ENCODE results near the gene AIF1L. TPM values are rescaled to one million over a fixed set of nuclear protein-coding genes. Genes with fewer than 3 reads are reported as not detected.

The AIF1L gene
- total RNA-seq: 1 to 10 TPM in 1 of 2 donors, under 1 TPM in 1; 0.93 to 1.8 TPM
- polyA plus RNA-seq: 1 to 10 TPM in 1 of 2 donors, under 1 TPM in 1; 0.61 to 1.4 TPM

DNA sequence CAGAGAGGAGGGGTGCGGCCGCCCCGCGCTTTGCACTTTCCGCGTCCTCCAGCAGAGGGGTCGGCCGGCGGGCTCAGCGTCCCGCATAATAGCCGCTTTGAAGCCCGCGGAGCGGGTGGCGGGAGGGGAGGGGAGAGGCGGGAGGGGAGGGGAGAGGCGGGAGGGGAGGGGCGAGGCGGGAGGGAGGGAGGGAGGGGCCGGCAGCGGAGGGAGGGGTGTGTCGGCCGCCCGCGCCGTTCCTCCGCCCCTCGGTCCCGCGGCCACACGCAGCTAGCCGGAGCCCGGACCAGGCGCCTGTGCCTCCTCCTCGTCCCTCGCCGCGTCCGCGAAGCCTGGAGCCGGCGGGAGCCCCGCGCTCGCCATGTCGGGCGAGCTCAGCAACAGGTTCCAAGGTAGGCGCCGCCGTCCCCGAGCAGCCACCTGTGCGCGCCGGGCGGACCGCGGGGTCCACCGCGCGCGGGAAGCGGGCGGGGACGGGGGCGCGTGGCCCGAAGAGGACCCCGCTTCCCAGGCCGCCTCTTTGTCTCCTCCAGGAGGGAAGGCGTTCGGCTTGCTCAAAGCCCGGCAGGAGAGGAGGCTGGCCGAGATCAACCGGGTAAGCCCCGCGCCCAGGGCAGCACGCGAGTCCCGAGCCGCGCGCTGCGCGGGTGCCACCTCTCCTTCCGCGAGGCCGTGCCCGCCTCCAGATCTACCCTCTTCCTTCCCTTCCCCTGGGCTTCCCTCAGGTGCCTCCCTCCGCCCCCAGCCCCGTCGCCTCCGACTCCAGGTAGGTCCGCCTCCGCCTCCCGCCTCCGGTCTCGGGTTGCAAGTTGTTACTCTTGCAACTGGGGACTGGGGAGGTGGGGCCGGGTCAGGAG lies at the start of gene AIF1L:
AIF1L (plus strand) TSS at position 263 of the 857 bp plus-strand sequence; CDS start at position 362, 99 bp downstream.
- Histone ChIP-seq H3K4me3 (ENCODE audit: low read depth in 1 of 3, low read length in 3 of 3) (peak within 1 kb of the TSS in 2 of 3 donors; percentile 17 to 45), H3K4me1 (ENCODE audit: control insufficient read depth in 4 of 4, insufficient read depth in 4 of 4, low read length in 3 of 4) (peaks cover 4 to 10% (median 6%) of the 10 kb centered on the region in 4 donors), H3K36me3 (ENCODE audit: control insufficient read depth in 4 of 4, insufficient read depth in 3 of 4, low read depth in 1 of 4, low read length in 3 of 4) (no peaks in the 10 kb centered on the region), H3K27ac (ENCODE audit: low read depth in 1 of 2, low read length in 2 of 2) (no peak within 1 kb of the TSS), H3K27me3 (ENCODE audit: control insufficient read depth in 4 of 4, insufficient read depth in 4 of 4, low read length in 3 of 4) (peaks cover 0 to 6% (median 3%) of the 10 kb centered on the region in 4 donors), H3K9ac (ENCODE audit: low read depth in 1 of 2, low read length in 2 of 2) (no peak within 1 kb of the TSS), H3K9me3 (ENCODE audit: control insufficient read depth in 4 of 4, low read length in 3 of 4) (no peaks in the 10 kb centered on the region)
- whole genome bisulfite sequencing: 2% methylated on average over 93 of the region's 99 CpGs
- TF ChIP-seq, protein P1, sequence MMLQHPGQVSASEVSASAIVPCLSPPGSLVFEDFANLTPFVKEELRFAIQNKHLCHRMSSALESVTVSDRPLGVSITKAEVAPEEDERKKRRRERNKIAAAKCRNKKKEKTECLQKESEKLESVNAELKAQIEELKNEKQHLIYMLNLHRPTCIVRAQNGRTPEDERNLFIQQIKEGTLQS (IDR thresholded peaks at IDR 0.05): no peak
- TF ChIP-seq FOXA1 (IDR thresholded peaks at IDR 0.05): no peak
- no peak for TF ChIP-seq HNF4G (IDR thresholded peaks at IDR 0.05)
- no peak for TF ChIP-seq SP1 (IDR thresholded peaks at IDR 0.05)
- no peak for TF ChIP-seq NR2F2 (IDR thresholded peaks at IDR 0.05)
- no peak for TF ChIP-seq RXRA (IDR thresholded peaks at IDR 0.05)
- no peak for TF ChIP-seq GABPA (IDR thresholded peaks at IDR 0.05 in 1 of 2, conservative IDR thresholded peaks at IDR 0.05 in 1 of 2)
- TF ChIP-seq EGR1 (IDR thresholded peaks at IDR 0.05; ENCODE audit: low read depth in 2 of 2): no peak
- TF ChIP-seq, protein P2, sequence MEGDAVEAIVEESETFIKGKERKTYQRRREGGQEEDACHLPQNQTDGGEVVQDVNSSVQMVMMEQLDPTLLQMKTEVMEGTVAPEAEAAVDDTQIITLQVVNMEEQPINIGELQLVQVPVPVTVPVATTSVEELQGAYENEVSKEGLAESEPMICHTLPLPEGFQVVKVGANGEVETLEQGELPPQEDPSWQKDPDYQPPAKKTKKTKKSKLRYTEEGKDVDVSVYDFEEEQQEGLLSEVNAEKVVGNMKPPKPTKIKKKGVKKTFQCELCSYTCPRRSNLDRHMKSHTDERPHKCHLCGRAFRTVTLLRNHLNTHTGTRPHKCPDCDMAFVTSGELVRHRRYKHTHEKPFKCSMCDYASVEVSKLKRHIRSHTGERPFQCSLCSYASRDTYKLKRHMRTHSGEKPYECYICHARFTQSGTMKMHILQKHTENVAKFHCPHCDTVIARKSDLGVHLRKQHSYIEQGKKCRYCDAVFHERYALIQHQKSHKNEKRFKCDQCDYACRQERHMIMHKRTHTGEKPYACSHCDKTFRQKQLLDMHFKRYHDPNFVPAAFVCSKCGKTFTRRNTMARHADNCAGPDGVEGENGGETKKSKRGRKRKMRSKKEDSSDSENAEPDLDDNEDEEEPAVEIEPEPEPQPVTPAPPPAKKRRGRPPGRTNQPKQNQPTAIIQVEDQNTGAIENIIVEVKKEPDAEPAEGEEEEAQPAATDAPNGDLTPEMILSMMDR (IDR thresholded peaks at IDR 0.05; ENCODE audit: low read depth, low read length, missing input control): no peak
- peak; percentile 40 for DNase-seq (ENCODE audit: low spot score)

DNA sequence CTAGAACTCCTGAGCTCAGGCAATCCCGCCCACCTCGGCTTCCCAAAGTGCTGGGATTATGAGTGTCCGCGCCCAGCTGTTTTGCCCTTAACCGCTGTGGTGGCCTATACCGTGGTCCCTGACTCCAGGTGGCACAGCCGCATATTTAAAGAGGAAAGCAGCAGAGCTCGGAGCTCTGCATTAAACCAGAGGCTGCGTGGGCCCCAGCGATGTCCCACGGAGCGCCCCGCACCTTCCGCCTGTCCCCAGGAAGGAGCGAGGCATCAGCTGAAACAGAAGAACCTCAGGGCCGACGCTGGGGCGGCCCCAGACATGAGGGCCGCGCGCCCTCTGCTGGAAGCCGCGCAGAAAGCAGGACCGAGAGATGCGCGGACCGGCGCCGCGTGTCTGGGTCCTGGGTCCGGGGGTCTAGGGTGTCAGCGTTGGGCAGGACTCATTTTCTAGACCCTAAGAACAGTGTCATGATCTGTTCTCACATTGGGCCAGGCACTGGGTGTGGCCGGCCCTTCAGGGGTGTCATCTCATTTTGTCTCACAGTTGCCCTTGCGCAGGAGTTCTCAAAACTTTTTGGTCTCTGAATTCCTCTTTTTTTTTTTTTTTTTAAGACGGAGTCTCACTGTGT lies 49.6 kb upstream of the AIF1L start:
- DNase-seq (ENCODE audit: low spot score): peak; percentile 76
- no peak overlapping the region for H3K4me3 ChIP-seq (ENCODE audit: low read depth in 1 of 3, low read length in 3 of 3)
- H3K27ac ChIP-seq (ENCODE audit: low read depth in 1 of 2, low read length in 2 of 2): no peak overlapping the region
- WGBS: 17% methylated on average over 34 of the region's 35 CpGs
- no peak for TF ChIP-seq JUND (IDR thresholded peaks at IDR 0.05)
- TF ChIP-seq RXRA (IDR thresholded peaks at IDR 0.05): no peak
- TF ChIP-seq, protein P3, sequence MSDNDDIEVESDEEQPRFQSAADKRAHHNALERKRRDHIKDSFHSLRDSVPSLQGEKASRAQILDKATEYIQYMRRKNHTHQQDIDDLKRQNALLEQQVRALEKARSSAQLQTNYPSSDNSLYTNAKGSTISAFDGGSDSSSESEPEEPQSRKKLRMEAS (IDR thresholded peaks at IDR 0.05): no peak
- TF ChIP-seq EGR1 (IDR thresholded peaks at IDR 0.05; ENCODE audit: low read depth in 2 of 2): no peak
- TF ChIP-seq RAD21 (IDR thresholded peaks at IDR 0.05): peak; percentile 80 to 91
- TF ChIP-seq GABPA (IDR thresholded peaks at IDR 0.05 in 1 of 2, conservative IDR thresholded peaks at IDR 0.05 in 1 of 2): no peak
- no peak for TF ChIP-seq SP1 (IDR thresholded peaks at IDR 0.05)
- TF ChIP-seq, protein P2 (IDR thresholded peaks at IDR 0.05; ENCODE audit: low read depth, low read length, missing input control): peak; percentile 74
- TF ChIP-seq, protein P1 (IDR thresholded peaks at IDR 0.05): no peak
- H3K9ac ChIP-seq (ENCODE audit: low read depth in 1 of 2, low read length in 2 of 2): no peak overlapping the region
- peaks cover 0 to 3% (median 0%) of the 10 kb centered on the region in 4 donors for H3K27me3 ChIP-seq (ENCODE audit: control insufficient read depth in 4 of 4, insufficient read depth in 4 of 4, low read length in 3 of 4)
- H3K4me1 ChIP-seq (ENCODE audit: control insufficient read depth in 4 of 4, insufficient read depth in 4 of 4, low read length in 3 of 4): peaks cover 0 to 1% (median 0%) of the 10 kb centered on the region in 4 donors
- H3K9me3 ChIP-seq (ENCODE audit: control insufficient read depth in 4 of 4, low read length in 3 of 4): no peaks in the 10 kb centered on the region
- no peaks in the 10 kb centered on the region for H3K36me3 ChIP-seq (ENCODE audit: control insufficient read depth in 4 of 4, insufficient read depth in 3 of 4, low read depth in 1 of 4, low read length in 3 of 4)
